Effector memory CD8-positive, alpha-beta T cell (primary cell): Measurements from ENCODE around the gene OPRM1.
"Not testable (repeated sequence)": the region's sequence is repeated elsewhere in the genome, so short reads cannot be mapped to it uniquely, and the experiment has no call there.

ENCODE experiments used
- ATAC-seq: fragments of 150-1000 bp; cut with Tn5 transposase; replicated peaks from 2 replicates; pipeline ENCODE4 v1.10.0; 2021; ENCODE audit warnings: mild to moderate bottlenecking, moderate library complexity
- DNase-seq, 3 experiments: peaks; one replicate each; pipeline ENCODE4 v3.0.0; 2021
- H3K27ac Mint-ChIP-seq, 2 donors: one replicate each; pipeline ENCODE4 v1.8.0; 2022; ENCODE audit warnings: mild to moderate bottlenecking in 2 of 2, mixed read lengths in 2 of 2, moderate library complexity in 2 of 2
- H3K27me3 Mint-ChIP-seq, 2 donors: one replicate each; pipeline ENCODE4 v1.8.0; 2022; ENCODE audit warnings: mixed read lengths in 2 of 2
- H3K36me3 Mint-ChIP-seq: one replicate; pipeline ENCODE4 v1.8.0; 2022; ENCODE audit warnings: mild to moderate bottlenecking, moderate library complexity, mixed read lengths; ENCODE audit not compliant: insufficient read depth
- H3K4me1 Mint-ChIP-seq, 2 donors: one replicate each; pipeline ENCODE4 v1.8.0; 2022; ENCODE audit warnings: low read depth in 2 of 2, mixed read lengths in 2 of 2
- H3K4me3 Mint-ChIP-seq, 2 donors: one replicate each; pipeline ENCODE4 v1.8.0; 2022; ENCODE audit warnings: mild to moderate bottlenecking in 2 of 2, mixed read lengths in 2 of 2, moderate library complexity in 2 of 2
- H3K9me3 Mint-ChIP-seq, 2 donors: one replicate each; pipeline ENCODE4 v1.8.0; 2022; ENCODE audit warnings: mixed read lengths in 2 of 2

OPRM1 gene

DNA sequence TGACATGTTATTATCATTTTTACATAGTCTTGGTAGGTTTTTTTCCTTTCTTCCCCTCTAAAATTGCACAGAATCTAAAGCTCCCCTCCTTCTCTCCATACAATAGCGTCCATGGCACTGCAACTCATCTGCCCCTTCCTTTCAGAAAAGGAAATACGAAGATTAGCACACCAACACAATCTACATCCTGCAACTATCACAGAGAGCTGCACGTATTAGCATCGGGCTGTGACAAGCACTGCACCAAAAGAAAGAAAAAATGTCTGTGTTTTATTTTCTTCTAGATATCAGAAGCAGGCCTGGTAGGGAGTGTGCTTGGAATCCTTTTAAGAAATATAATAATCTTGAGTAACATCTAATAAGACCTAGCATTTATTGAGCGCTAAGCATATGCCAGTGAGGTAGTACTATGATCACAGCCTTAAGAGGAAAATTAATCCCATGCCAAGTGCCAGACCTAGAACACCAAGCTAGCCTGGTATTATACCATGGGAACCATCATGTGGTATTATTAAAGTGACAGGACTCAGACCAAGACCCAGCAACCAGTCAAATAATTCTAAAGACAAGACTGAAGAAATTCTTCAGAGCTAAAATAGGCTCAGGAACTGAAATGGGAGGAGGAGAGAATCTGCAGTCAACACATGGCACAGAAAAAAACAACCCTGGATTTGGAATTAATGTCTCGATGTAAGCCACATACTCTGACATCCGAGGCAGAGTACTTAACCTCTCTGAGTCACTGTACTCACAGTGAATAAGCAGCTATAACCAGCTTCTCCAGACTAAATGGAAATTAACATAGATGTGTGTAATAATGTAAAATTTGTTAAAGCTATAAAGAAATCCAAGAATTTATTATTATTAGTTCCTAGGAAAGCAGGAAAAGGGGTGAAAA, 193.2 kb downstream of the OPRM1 start:
- Mint-ChIP-seq H3K27ac (peak overlapping the region; percentile 90), H3K36me3 (peaks cover 23% of the 10 kb centered on the region), H3K9me3 (no peaks in the 10 kb centered on the region), H3K27me3 (no peaks in the 10 kb centered on the region), H3K4me1 (peaks cover 41 to 78% of the 10 kb centered on the region in 2 donors), H3K4me3 (peak overlapping the region; percentile 81 to 88)
- peak; percentile 66 for ATAC-seq
- DNase-seq: no peak

DNA sequence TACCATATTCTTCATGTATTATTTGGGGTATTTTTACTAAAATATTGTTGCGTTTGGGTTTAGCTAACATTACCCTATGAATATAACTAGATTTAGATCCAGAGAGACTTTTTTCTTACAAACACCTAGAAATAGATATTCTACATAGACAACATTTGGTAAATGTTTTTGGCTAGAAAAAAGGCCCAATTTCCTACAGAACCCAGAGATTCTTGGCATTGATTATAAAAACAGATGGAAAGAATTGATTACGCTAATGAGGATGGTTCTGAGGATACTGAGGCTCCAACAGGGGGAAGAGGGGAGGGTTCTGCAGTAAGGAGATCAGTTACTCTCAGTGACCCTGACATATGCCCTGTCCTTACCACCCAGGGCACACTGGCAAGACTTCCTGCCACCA, 194.3 kb downstream of the OPRM1 start:
- Mint-ChIP-seq H3K4me3 (peak overlapping the region; percentile 10 to 29), H3K36me3 (peaks cover 21% of the 10 kb centered on the region), H3K27me3 (no peaks in the 10 kb centered on the region), H3K4me1 (peaks cover 37 to 76% of the 10 kb centered on the region in 2 donors), H3K27ac (peak overlapping the region; percentile 90 to 93), H3K9me3 (no peaks in the 10 kb centered on the region)
- ATAC-seq (no peak), DNase-seq (no peak)

GRCh38 chr6:154234019-154234772, 195.2 kb downstream of the OPRM1 start:
- H3K27ac Mint-ChIP-seq: peak overlapping the region; percentile 90 to 93
- H3K4me3 Mint-ChIP-seq: peak overlapping the region; percentile 10 to 30
- peaks cover 38 to 74% of the 10 kb centered on the region in 2 donors for H3K4me1 Mint-ChIP-seq
- no peaks in the 10 kb centered on the region for H3K27me3 Mint-ChIP-seq
- peaks cover 12% of the 10 kb centered on the region for H3K36me3 Mint-ChIP-seq
- no peak for DNase-seq
- no peaks in the 10 kb centered on the region for H3K9me3 Mint-ChIP-seq
- ATAC-seq: no peak

DNA sequence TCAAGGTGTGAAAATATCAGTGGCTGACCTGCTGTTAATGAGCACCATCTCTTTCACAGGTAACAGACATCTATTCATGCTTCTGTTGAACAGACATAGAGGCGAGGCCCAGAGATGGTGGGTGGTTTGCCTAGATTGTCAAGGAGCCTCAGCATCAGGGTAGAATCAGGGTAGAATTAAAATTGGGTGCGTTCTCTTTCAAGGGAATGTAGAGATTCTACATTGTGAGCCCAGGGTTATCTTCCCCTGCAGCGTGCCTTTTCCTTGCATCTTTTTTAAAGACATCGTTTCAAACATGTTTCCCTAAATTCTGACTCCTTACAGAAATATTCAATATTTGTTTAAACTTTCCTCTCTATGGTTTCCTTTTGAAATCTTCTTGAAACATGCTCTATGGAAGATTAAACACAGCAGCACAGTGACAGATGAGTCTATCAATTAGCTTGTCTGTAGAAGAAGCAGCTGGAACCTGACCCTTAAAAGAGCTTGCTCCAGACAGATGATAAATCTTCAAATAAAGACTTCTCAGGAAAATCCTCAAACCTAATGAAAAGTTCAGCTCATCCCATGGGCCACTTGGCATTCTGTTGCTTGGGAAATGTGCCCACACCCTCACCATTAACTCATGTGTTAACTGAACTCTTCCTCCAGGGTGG, 197.7 kb downstream of the OPRM1 start:
- Mint-ChIP-seq H3K9me3 (no peaks in the 10 kb centered on the region), H3K27ac (peak overlapping the region in 1 of 2 donors; percentile 4), H3K27me3 (no peaks in the 10 kb centered on the region), H3K4me3 (no peak overlapping the region), H3K4me1 (peaks cover 40 to 66% of the 10 kb centered on the region in 2 donors), H3K36me3 (peaks cover 18% of the 10 kb centered on the region)
- no peak for ATAC-seq
- DNase-seq: no peak

GRCh38 chr6:154238831-154239230, 199.8 kb downstream of the OPRM1 start:
- ATAC-seq: no peak
- Mint-ChIP-seq H3K4me1 (peaks cover 47 to 69% of the 10 kb centered on the region in 2 donors), H3K36me3 (peaks cover 19% of the 10 kb centered on the region), H3K4me3 (peak overlapping the region; percentile 44 to 58), H3K27ac (no peak overlapping the region), H3K27me3 (no peaks in the 10 kb centered on the region), H3K9me3 (peaks cover 3 to 9% of the 10 kb centered on the region in 2 donors)
- no peak for DNase-seq

DNA sequence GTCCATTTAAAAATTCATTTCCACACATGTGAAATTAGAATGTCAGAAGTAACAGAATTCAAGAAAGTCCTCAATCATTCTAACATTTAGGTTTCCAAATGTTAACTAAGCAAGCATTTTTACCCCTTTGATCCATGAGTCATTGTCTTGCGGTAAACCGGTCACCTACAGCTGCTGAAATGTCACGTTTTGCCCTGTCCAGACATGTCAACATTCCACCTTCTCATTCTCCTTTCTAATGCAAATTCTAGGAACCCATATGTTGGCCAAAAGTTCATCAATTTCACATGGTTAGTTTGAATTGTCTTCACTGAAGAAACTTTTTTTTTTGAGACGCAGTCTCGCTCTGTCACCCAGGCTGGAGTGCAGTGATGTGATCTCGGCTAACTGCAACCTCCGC, 200.4 kb downstream of the OPRM1 start:
- ATAC-seq (peak; percentile 73), DNase-seq (no peak)
- H3K9me3 Mint-ChIP-seq: peaks cover 3 to 9% of the 10 kb centered on the region in 2 donors
- no peaks in the 10 kb centered on the region for H3K27me3 Mint-ChIP-seq
- peak overlapping the region; percentile 6 to 81 for H3K27ac Mint-ChIP-seq
- peak overlapping the region; percentile 44 to 58 for H3K4me3 Mint-ChIP-seq
- H3K36me3 Mint-ChIP-seq: peaks cover 19% of the 10 kb centered on the region
- H3K4me1 Mint-ChIP-seq: peaks cover 48 to 69% of the 10 kb centered on the region in 2 donors

DNA sequence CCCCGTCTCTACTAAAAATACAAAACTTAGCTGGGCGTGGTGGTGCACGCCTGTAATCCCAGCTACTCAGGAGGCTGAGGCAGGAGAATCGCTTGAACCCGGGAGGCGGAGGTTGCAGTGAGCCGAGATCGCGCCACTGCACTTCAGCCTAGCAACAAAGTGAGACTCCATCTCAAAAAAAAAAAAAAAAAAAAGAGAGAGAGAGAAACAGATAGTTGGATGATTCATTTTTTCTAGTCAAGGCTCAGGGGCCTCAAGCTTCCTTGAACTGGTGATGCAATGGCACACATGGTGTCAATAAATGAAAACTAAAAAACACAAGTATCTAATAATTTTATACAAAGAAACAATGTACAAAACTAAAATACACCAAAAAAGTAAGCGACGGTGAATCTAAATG, 202.0 kb downstream of the OPRM1 start:
- peak overlapping the region; percentile 59 to 67 for H3K4me3 Mint-ChIP-seq
- peak; percentile 48 for ATAC-seq

GRCh38 chr6:154241581-154241980, 202.5 kb downstream of the OPRM1 start:
- Mint-ChIP-seq H3K4me1 (peaks cover 57 to 69% of the 10 kb centered on the region in 2 donors), H3K4me3 (peak overlapping the region; percentile 59 to 81)

More for the DNA sequence above, 202.0 kb downstream of the OPRM1 start:
- H3K4me1 Mint-ChIP-seq: peaks cover 57 to 69% of the 10 kb centered on the region in 2 donors
- H3K36me3 Mint-ChIP-seq: peaks cover 25% of the 10 kb centered on the region
- not testable (repeated sequence) for H3K27me3 Mint-ChIP-seq, H3K9me3 Mint-ChIP-seq, DNase-seq
- H3K27ac Mint-ChIP-seq: peak overlapping the region; percentile 57 to 82

DNA sequence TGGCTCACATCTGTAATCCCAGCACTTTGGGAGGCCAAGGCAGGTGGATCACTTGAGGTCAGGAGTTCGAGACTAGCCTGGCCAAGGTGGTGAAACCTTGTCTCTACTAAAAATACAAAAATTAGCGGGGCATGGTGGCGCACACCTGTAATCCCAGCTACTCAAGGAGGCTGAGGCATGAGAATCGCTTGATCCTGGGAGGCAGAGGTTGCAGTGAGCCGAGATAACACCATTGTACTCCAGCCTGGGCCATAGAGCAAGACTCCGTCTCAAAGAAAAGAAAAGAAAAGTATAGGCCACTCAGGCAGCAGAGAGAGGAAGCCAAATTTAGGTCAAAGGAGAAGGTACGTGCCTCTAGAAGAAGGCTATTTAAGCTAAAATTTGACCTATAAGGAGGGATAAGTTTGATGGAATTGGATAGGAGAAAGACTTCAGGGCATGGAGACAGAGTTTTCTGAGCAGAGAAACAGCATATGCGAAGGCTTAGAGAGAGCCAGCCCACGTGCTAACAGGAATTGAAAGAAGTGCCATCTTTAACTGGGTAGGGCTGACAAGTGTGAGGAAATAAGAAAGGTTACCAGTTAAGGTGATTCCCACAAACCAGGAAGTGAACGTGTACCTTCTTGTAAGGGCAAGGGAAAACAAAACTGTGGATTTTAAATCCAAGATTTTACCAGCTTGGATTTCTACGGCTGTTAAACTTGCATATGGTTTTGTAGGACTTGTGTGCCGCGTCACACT, 203.7 kb downstream of the OPRM1 start:
- no peaks in the 10 kb centered on the region for H3K27me3 Mint-ChIP-seq
- H3K9me3 Mint-ChIP-seq: peaks cover 3 to 9% of the 10 kb centered on the region in 2 donors
- DNase-seq: no peak
- H3K27ac Mint-ChIP-seq: peak overlapping the region; percentile 86 to 88
- peak overlapping the region; percentile 81 to 89 for H3K4me3 Mint-ChIP-seq
- peaks cover 19% of the 10 kb centered on the region for H3K36me3 Mint-ChIP-seq
- no peak for ATAC-seq
- peaks cover 54 to 63% of the 10 kb centered on the region in 2 donors for H3K4me1 Mint-ChIP-seq

More at GRCh38 chr6:154241581-154241980, 202.5 kb downstream of the OPRM1 start:
- no peak for DNase-seq
- Mint-ChIP-seq H3K36me3 (peaks cover 25% of the 10 kb centered on the region), H3K9me3 (peaks cover 3 to 9% of the 10 kb centered on the region in 2 donors), H3K27me3 (no peaks in the 10 kb centered on the region), H3K27ac (peak overlapping the region in 1 of 2 donors; percentile 82)
- ATAC-seq: no peak

DNA sequence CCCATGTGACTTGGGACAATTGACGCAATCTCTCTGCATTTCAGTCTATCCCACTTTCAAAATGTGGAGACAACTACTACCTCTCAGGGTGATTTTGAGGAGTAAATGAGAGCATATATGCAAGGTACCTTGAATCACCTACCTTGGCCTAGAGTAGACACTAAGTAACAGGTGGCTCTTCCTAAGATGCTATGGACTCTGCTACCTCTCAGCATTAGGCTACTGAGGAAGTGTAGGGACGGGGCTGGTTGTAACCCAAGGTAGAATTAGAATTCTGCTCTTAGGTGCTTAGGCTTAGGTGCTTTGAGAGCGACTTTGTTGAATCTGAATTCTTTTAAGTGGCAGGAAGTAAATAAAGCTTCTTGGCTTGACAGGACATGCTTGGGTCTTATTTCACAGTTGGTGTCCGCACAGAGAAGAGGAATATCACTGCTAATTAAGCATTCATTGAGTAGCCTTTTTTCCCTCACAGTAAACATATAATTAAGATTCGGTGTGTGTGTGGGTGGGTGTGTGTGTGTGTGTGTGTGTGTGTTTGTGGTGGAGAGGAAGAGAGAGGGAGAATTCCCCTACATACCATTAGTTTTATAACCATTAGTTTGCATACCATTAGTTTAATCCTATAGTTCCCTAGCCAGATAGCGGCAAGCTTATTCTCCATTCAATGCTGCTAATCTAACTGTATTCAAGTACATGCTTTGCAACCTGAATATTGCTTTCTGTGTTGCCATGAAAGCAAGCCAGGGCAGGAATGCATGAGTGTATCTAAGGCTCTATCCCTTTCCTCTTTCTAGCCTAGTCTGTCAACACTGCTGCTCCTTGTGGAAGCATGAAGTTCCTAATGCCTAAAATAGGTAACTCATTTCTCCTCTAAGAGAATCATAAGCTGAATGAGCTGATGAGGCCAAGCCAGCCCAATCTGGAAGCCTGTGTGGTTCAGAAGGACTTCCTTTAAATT, 205.0 kb downstream of the OPRM1 start:
- Mint-ChIP-seq H3K36me3 (peaks cover 22% of the 10 kb centered on the region), H3K27ac (peak overlapping the region; percentile 86 to 88), H3K27me3 (no peaks in the 10 kb centered on the region), H3K9me3 (peaks cover 3 to 9% of the 10 kb centered on the region in 2 donors), H3K4me3 (peak overlapping the region; percentile 81 to 89), H3K4me1 (peaks cover 57 to 73% of the 10 kb centered on the region in 2 donors)
- ATAC-seq (no peak), DNase-seq (no peak)

DNA sequence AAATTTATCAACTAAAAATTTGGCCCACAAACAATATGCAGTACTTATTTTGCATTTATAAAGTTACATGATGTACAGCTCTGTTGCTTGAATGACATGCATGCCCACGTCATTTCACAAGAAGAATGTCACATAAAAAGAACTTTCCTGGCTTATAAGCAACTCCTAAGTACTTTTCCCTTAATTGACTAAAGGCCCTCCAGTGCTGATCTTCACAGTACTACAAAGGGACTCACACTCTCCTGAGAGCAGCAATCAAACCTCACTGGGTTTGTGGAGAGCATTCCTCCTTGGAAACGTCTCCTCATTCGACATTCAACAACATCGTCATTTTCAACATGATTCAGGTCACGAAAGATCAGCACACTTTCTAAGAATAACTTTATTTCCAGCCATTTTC, 206.5 kb downstream of the OPRM1 start:
- Mint-ChIP-seq H3K4me3 (peak overlapping the region; percentile 81 to 89), H3K4me1 (peaks cover 58 to 82% of the 10 kb centered on the region in 2 donors), H3K9me3 (peaks cover 3 to 9% of the 10 kb centered on the region in 2 donors), H3K36me3 (peaks cover 16% of the 10 kb centered on the region), H3K27me3 (no peaks in the 10 kb centered on the region), H3K27ac (peak overlapping the region; percentile 86 to 88)
- ATAC-seq (no peak), DNase-seq (no peak)

- ATAC-seq: no peak
- Mint-ChIP-seq H3K27ac (peak overlapping the region; percentile 86 to 88), H3K9me3 (peaks cover 3 to 9% of the 10 kb centered on the region in 2 donors), H3K36me3 (peaks cover 10% of the 10 kb centered on the region), H3K4me1 (peaks cover 53 to 77% of the 10 kb centered on the region in 2 donors), H3K27me3 (no peaks in the 10 kb centered on the region), H3K4me3 (peak overlapping the region; percentile 81 to 89)
- DNase-seq: no peak
Observed at GRCh38 chr6:154246723-154247118, 207.7 kb downstream of the OPRM1 start.
